ENCODE measurements around the gene POLR3H.

POLR3H gene

GRCh38 chr22:41516462-41516861 is 27.8 kb downstream of the POLR3H start:
- DNase-seq (ENCODE audit: low spot score), result no peak

- no peak for DNase-seq (ENCODE audit: low spot score)
Observed at GRCh38 chr22:41513391-41513790, 30.9 kb downstream of the POLR3H start.

GRCh38 chr22:41512421-41513194 is 31.7 kb downstream of the POLR3H start:
- DNase-seq (ENCODE audit: low spot score), result no peak

- no peak for DNase-seq (ENCODE audit: low spot score)
Observed at GRCh38 chr22:41511521-41511968, 32.7 kb downstream of the POLR3H start.

- no peak for DNase-seq (ENCODE audit: low spot score)
Observed at GRCh38 chr22:41508770-41509170, 35.5 kb downstream of the POLR3H start.

- no peak for DNase-seq (ENCODE audit: low spot score)
Observed at GRCh38 chr22:41507330-41508063, 36.8 kb downstream of the POLR3H start.

GRCh38 chr22:41505511-41506220 is 38.6 kb downstream of the POLR3H start:
- DNase-seq (ENCODE audit: low spot score), result no peak

GRCh38 chr22:41504816-41505215 is 39.5 kb downstream of the POLR3H start:
- DNase-seq (ENCODE audit: low spot score), result no peak

GRCh38 chr22:41504397-41504796 is 39.9 kb downstream of the POLR3H start:
- no peak for DNase-seq (ENCODE audit: low spot score)

- peak; percentile 51 for DNase-seq (ENCODE audit: low spot score)
Observed at GRCh38 chr22:41501209-41501608, 43.1 kb downstream of the POLR3H start.

- DNase-seq (ENCODE audit: low spot score), result no peak
Observed at GRCh38 chr22:41500303-41500702, 44.0 kb downstream of the POLR3H start.

- DNase-seq (ENCODE audit: low spot score), result no peak
Observed at GRCh38 chr22:41499624-41500280, 44.5 kb downstream of the POLR3H start.

- no peak for DNase-seq (ENCODE audit: low spot score)
Observed at GRCh38 chr22:41498303-41498835, 45.9 kb downstream of the POLR3H start.

- DNase-seq (ENCODE audit: low spot score), result no peak
Observed at GRCh38 chr22:41491374-41492100, 52.7 kb downstream of the POLR3H start.

GRCh38 chr22:41488596-41489385 is 55.5 kb downstream of the POLR3H start:
- DNase-seq (ENCODE audit: low spot score), result no peak

GRCh38 chr22:41488076-41488475 is 56.2 kb downstream of the POLR3H start:
- DNase-seq (ENCODE audit: low spot score), result no peak

- no peak for DNase-seq (ENCODE audit: low spot score)
Observed at GRCh38 chr22:41487037-41487935, 57.0 kb downstream of the POLR3H start.

- DNase-seq (ENCODE audit: low spot score), result no peak
Observed at GRCh38 chr22:41485033-41485432, 59.2 kb downstream of the POLR3H start.

- no peak for DNase-seq (ENCODE audit: low spot score)
Observed at GRCh38 chr22:41482319-41482935, 61.8 kb downstream of the POLR3H start.
